Measurements from ENCODE around the gene MTOR.
A peak's percentile ranks its signal among the peaks of the same experiment; 100 is the strongest.
"Not testable (repeated sequence)": the region's sequence is repeated elsewhere in the genome, so short reads cannot be mapped to it uniquely, and the experiment has no call there.

MTOR gene

DNA sequence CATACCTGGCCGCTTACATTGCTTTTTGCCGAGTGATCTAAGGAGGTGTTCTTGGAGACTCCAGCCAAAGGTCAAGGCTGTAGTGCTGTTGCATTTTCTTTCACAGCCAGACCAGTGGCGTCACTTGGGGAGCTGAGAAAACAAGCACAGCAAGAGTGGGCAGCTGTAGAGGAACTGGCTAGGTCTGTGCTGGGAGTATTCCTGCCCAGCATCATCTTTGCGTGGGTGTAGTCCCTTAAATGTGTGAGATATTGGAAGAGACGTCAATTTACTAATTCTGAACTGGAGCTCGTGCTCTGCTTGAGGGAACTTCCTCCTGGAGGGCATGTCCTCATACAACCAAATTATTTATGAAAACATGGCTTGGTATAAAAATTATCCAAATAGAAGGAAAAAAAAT, 20.8 kb upstream of the MTOR start:
- no peak for DNase-seq
- in situ Hi-C loops (cut with MboI; ENCODE audit: low pct_unique_long_range_greater_than_20kb, low sequenced_read_pairs) = no loop called here

DNA sequence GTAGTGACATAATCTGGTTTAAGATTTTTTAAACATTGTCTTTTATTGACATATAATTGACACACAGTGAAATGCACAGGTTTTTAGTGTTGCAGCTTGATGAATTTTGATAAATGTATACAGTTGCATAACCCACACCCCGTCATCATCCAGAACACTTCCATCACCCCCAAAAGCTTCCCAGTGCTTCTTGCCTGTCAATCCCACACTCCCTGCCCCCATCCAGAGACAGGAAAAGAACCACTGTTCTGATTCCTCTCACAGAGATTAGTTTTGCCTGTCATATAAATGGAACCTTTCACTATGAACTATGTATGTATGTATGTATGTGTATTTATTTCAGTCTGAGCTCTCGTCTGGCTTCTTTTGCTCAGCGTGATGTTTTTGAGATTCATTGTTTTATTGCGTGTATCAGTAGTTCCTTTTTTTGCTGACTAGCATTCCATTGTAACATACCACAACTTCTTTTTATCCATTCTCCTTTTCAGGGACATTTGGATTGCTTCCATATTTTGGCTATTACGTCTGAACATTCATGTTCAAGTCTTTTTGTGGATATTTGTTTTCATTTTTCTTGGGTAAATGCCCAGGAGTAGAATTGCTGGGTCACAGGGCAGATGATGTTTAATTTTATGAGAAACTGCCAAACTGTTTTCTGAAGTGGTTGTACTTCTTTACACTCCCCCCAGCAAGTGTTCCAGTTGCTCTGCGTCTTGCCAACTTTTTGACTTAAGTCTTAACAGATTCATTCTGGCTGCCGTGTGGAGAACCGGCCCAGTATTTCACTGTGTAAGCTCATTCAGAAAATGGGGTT, 19.4 kb upstream of the MTOR start:
- DNase-seq = no peak
- in situ Hi-C loops (cut with MboI; ENCODE audit: low pct_unique_long_range_greater_than_20kb, low sequenced_read_pairs) = no loop called here

DNA sequence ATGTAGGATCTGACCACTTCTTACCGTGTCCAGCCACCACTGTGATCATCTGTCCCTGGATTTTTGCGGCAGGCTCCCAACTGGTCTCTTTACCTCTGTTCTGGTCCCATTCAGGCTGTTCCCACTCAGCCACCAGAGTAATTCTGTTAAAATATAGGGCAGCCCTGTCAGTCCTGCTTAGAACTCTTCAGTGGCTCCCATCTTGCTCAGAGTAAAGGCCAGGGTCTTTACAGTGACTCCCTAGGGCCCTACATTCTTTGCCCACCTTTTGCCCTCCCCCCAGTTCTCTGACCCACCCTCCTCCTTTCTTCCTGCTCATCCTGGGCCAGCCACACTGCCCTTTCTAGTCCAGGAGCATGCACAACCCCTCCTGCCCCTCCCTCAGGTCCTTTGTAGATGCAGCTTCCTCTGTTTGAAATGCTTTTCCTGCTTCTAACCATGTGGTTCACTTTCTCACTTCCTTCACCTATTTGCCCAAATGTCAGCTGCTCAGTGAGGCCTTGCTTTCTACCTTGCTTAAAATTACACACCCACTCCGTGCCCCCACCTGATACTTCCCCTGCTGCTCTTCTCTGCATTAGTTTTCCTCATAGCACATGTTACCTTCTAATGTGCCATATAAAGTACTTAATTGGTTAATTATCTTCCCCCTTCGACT, 18.5 kb upstream of the MTOR start:
- no peak for DNase-seq
- in situ Hi-C loops (cut with MboI; ENCODE audit: low pct_unique_long_range_greater_than_20kb, low sequenced_read_pairs) = no loop called here

DNA sequence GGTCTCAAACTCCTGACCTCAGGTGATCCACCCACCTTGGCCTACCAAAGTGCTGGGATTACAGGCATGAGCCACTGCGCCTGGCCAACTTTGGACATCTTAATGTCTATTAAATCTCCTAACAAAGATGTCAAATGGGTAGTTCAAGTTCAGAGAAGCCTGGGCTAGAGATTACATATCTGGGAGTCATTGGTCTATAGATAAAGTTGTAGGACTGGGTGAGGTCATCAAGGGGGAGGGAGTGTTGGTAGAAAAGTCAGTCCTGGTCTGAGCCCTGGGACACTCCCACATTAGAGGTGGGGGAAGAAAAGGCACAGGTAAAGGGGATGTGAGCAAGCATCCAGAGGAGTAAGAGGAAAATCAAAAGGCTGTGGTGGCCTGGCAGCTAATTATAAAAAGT, 17.3 kb upstream of the MTOR start:
- in situ Hi-C loops (cut with MboI; ENCODE audit: low pct_unique_long_range_greater_than_20kb, low sequenced_read_pairs) = no loop called here

DNA sequence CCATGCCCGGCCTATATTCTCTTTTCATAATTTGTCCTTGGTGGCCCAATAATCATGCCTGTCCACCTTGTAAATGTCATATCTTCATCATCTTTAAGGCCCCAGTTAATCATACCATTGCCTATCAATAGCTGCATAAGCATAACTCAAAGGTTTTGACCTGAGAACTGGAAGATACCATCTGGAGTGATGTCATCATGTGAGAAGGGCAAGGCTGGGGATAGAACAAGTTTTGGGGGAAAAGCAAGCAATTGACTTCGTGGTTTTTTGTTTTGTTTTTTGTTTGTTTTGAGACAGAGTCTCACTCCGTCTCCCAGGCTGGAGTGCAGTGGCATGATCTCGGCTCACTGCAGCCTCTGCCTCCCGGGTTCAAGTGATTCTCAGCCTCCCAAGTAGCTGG, 16.8 kb upstream of the MTOR start:
- DNase-seq = no peak
- in situ Hi-C loops (cut with MboI; ENCODE audit: low pct_unique_long_range_greater_than_20kb, low sequenced_read_pairs) = no loop called here

More for the DNA sequence above, 17.3 kb upstream of the MTOR start:
- no peak for DNase-seq

DNA sequence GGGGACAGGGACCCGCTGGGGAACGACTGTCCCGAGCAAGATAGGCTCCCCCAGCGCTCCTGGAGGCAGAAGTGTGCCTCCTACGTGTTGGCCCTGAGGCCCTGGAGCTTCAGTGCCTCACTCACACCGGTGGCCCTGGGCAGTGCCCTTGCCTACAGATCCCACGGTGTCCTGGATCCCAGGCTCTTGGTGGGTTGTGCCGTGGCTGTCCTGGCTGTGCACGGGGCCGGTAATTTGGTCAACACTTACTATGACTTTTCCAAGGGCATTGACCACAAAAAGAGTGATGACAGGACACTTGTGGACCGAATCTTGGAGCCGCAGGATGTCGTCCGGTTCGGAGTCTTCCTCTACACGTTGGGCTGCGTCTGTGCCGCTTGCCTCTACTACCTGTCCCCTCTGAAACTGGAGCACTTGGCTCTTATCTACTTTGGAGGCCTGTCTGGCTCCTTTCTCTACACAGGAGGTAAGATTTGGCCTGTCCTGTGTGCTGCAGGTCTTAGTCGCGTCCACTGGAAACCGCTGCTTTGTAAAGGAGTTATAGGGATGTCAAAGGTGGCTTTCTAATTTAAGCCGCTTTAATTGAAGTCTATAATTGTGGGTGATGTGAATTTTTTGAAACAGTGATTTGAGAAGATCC, 11.4 kb upstream of the MTOR start:
- DNase-seq = no peak
- in situ Hi-C loops (cut with MboI; ENCODE audit: low pct_unique_long_range_greater_than_20kb, low sequenced_read_pairs) = no loop called here

DNA sequence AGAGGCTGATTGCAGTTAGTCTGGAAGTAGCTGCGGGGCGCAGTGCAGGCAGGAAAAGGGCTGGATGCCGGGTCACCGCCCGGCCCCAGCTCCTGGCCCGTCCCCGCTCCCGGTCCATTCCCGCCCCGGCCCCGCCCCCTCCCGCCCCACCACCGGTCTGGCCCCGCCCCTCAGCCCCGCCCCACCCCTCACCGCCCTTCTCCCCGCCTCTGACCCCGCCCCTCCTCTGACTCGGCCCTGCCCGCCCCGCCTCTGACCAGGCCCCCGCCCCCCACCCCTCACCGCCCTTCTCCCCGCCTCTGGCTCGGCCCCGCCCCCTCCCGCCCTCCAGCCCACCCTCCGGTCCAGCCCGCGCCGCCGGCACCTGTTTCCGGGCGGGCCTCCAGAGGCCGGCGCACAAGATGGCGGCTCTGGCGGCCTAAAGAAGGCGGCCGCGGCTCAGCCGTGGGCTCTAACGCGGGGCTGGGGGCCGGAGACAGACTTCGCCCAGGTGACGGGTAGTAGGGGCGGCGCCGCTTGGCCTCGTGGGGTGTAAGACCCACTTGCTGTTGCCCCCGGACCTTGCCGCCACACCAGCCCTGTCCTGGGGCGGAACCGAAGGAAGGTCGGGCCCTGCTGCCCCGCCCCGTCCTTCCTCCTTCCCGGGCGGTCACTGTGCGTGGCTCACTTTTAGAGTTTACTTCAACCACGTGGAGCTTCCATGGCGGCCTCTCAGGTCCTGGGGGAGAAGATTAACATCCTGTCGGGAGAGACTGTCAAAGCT, 10.7 kb upstream of the MTOR start, which contains the start of gene UBIAD1:
UBIAD1 (plus strand) TSS at position 367 of the 763 bp plus-strand sequence; CDS start at position 701, 334 bp downstream.
- in situ Hi-C loops (cut with MboI; ENCODE audit: low pct_unique_long_range_greater_than_20kb, low sequenced_read_pairs) = no loop called here
- peak; percentile 89 for DNase-seq

DNA sequence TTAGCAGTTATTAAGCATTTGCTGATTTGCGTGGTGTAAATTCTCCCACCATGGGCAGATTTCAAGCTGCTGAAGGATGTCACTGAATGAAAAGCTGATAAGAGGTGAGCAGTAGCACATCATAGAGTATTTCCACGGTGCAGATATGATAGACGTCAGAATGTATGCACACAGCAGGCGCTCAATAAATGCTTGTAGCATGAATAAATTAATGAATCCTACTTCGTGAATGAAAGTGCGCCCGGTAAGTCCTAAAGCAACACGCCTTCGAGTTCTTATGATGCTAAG, 10.1 kb upstream of the MTOR start:
- DNase-seq = peak; percentile 40
- in situ Hi-C loops (cut with MboI; ENCODE audit: low pct_unique_long_range_greater_than_20kb, low sequenced_read_pairs) = no loop called here

DNA sequence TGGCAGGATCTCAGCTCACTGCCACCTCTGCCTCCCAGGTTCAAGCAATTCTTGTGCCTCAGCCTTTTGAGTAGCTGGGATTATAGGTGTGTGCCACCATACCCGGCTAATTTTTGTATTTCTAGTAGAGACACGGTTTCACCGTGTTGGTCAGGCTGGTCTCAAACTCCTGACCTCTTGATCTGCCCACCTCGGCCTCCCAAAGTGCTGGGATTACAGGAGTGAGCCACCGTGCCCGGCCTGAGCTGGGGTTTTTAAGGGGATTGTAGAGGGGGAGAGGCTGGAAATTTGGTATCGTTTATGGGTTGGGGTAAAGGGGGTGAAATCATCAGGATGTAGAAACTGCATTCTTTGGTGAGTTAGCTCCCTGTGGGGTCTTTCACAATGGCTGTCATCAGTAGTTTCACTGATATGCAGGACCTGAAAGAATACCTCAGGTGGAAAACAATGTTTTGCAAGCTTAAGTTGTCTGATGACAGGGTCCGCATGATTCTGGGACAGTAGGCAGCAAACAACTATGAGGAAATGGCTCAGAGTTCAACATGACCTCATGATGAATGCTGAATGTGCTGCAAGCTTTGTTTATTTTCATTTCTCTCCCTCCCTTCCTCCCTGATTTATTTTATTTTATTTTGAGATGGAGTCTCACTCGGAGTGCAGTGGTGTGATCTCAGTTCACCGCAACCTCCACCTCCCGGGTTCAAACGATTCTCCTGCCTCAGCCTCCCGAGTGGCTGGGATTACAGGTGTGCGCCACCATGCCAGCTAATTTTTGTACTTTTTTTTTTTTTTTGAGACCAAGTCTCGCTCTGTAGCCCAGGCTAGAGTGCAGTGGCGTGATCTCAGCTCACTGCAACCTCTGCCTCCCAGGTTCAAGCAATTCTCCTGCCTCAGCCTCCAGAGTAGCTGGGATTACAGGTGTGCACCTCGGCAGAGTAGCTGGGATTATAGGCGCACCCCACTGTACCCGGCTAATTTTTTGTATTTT, 5.3 kb upstream of the MTOR start:
- in situ Hi-C loops (cut with MboI; ENCODE audit: low pct_unique_long_range_greater_than_20kb, low sequenced_read_pairs); DNase-seq: not testable (repeated sequence)

DNA sequence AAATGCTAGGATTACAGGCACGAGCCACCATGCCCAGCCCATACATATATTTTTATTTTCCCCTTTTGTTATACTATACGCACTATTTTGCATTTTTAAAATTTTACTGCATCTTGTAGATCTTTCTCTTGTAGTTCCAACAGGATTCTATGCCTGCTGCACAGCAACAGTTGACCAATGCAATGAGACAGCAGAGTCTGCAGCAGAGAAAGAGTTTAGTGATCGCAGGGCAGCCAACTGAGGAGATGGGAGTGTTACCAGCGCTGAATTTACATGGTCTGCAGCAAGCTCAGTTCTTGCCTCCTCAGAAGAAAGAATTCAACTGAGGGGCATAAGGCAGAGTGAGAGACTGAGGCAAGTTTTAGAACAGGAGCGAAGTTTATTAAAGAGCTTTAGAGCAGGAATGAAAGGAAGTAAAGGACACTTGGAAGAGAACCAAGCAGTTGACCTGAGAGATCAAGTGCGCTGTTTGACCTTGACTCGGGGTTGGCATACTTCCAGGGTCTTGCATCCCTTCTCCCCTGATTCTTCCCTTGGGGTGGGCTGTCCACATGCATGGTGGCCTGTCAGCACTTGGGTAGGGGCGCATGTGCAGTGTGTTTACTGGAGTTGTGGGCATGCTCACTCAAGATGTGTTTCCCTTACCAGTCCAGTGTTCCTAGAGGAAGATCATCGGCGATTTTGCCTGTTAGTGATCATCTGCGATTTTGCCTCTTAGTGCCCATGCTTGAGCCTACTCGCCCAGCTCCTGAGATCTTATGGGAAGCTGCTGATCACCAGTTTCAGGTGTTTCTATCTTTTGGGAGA, 4.1 kb upstream of the MTOR start:
- in situ Hi-C loops (cut with MboI; ENCODE audit: low pct_unique_long_range_greater_than_20kb, low sequenced_read_pairs) = no loop called here
- DNase-seq = no peak

DNA sequence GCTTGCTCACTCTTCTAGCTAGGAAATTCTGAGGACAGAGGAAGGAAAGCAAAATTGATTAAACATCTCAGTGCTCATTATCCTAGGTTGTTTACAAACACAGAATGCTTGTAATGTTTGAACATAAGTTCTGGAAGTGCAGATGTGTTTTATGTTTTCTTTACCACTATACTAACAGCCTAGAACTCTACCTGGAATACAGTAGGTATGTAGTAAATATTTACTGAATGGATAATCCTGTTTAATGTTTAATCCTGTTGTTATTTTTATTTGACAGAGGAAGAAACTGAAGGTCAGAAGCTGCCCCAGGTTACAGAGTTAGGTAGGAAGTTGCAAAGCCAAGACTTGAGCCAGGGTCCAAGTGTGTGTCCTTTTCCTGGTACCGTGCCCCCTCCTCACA, 6.1 kb downstream of the MTOR start:
- no peak for DNase-seq
- in situ Hi-C loops (cut with MboI; ENCODE audit: low pct_unique_long_range_greater_than_20kb, low sequenced_read_pairs) = no loop called here

DNA sequence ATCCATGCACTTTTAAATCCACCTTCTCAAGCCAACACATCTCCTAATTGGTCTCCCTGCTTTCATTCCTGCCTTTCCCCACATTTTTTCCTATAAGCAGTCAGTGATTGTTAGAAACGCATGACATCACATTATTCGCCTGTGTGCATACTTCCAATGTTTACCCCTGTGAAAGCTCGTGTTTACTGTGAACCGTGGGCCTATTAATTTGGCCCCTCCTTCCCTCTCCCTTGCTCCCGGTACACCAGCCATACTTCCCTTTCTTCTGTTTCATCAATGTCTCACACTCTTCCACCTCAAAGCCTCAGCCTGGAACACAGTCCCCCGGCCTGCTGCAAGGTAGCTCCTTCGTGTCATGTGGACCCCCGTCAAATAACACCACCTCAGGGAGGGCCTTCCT, 9.1 kb downstream of the MTOR start:
- in situ Hi-C loops (cut with MboI; ENCODE audit: low pct_unique_long_range_greater_than_20kb, low sequenced_read_pairs) = no loop called here
- no peak for DNase-seq

DNA sequence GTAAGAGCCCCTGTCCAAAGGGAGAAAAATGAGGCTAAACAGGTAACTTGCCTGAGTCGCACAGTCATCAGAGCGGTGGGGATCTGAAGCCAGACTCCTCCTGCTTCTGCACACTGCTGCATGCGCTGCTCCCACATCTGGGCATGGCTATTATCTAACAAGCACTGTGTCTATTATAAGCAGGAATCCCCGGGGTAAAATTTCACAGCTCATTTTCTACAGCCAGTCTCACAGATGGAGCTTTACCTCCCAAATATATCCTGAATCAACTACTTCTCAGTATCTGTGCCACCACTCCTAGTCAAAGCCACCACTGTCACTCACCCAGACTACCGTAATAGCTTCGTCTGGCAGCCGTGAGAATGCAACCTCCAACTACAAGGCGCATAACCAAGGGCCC, 9.8 kb downstream of the MTOR start:
- in situ Hi-C loops (cut with MboI; ENCODE audit: low pct_unique_long_range_greater_than_20kb, low sequenced_read_pairs) = no loop called here

DNA sequence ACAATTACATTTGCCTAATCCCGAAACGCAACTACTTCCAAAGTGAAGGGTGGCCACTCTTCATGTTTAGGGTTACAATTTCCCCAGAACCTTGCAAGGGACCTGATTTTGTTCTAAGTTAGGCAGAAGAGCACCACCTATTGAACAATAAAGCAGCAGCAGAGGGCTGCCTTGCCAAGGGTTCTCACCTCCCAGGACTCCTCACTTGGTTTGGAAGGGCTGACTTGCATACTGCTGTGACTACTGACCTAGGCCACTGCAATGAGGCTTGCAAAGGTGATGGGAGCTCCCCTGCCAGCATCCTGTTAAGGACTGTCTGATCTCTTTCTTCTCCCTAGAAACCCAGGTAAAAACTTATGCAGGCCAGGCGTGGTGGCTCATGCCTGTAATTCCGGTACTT, 14.2 kb downstream of the MTOR start:
- in situ Hi-C loops (cut with MboI; ENCODE audit: low pct_unique_long_range_greater_than_20kb, low sequenced_read_pairs) = no loop called here
- no peak for DNase-seq

More for the DNA sequence above, 9.8 kb downstream of the MTOR start:
- DNase-seq = no peak

DNA sequence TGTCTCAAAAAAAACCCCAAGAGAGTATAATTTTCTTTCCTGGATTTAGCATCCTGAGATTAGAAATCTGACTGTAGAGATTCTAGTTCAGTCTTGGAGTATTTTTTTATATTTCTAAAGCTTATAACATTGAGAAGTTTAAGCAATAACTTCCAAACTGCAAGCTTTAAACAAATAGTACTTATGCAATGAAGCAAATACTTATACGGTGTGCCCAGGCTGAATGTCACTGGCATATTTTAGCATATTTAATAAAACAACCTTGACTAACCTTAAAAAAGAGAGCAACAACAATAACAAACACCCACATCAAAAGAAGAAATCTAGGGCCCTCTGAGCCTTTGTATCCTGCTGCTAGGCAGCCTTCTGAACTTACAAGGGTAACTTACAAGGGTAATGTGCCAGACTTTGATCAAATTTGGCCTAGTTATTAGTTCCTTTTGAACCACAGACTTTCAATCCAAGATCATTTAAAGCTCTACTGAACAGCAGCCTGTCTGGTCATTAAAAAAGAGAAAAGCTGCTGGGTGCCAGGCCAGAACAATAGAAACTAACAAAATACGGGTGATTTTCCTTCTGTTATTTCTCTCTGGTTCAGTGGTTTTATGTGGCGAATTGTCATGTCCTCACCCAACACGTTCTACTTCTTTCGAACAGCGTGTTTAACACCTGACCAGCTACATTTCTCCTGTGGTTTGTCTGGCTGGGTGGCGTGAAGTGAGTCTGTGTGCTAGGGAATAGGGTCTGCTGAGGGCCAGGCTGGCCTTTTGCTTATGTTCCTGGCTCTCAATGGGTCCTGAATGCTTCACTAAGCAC, 16.2 kb downstream of the MTOR start:
- DNase-seq = no peak
- in situ Hi-C loops (cut with MboI; ENCODE audit: low pct_unique_long_range_greater_than_20kb, low sequenced_read_pairs) = no loop called here

DNA sequence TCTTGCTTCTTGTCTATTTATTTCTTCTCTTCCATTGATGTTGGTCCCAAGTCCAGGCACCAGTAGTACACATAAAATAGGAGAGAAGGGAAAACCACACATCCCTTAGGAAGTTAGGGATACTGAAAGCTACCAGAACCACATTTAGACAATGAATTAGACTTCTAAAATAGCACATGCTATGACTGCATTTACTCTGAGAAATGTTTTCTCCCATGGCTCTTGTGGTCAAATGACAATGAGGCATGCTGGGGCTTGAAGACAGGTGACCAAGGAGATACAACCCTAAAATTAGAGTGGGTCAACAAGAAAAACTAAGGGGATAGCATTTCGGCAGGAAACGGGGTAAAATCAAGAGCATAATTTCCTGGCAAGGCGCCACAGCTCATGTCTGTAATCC, 17.1 kb downstream of the MTOR start:
- in situ Hi-C loops (cut with MboI; ENCODE audit: low pct_unique_long_range_greater_than_20kb, low sequenced_read_pairs) = no loop called here
- no peak for DNase-seq

DNA sequence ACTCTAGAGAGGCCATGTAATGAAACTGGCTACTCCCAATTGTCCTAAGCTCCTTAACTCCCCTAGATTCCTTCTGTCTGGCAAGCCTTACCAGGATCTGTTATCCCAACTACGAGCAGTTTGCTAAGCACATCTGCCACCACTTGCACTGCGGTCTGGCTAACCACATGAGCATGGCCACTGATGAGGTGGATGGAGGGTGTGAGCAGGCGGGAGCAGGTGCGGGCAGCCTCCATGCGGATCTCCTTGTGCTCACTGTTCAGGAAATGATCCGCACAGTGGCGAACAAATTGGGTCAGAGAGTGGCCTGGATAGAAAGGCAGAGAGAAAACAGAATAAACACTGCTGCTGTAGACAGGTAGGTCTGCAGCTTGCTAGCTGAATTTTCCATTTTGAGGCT, 24.0 kb downstream of the MTOR start:
- in situ Hi-C loops (cut with MboI; ENCODE audit: low pct_unique_long_range_greater_than_20kb, low sequenced_read_pairs) = no loop called here
- no peak for DNase-seq

All from KBM-7 (cell line).